HG03442 (cell line): ENCODE results near the gene ZNF581.
A peak's percentile ranks its signal among the peaks of the same experiment; 100 is the strongest.

Experiments used
- ATAC-seq: cut with Tn5 transposase; IDR thresholded peaks from one replicate; pipeline ENCODE4 v1.9.1; 2021; ENCODE audit warnings: mild to moderate bottlenecking, moderate library complexity; ENCODE audit not compliant: unreplicated experiment

ZNF581 gene

GRCh38 chr19:55611300-55611982, 32.0 kb upstream of the ZNF581 start:
- no peak for ATAC-seq

- ATAC-seq = no peak
Observed at GRCh38 chr19:55611983-55612645, 31.3 kb upstream of the ZNF581 start.

DNA sequence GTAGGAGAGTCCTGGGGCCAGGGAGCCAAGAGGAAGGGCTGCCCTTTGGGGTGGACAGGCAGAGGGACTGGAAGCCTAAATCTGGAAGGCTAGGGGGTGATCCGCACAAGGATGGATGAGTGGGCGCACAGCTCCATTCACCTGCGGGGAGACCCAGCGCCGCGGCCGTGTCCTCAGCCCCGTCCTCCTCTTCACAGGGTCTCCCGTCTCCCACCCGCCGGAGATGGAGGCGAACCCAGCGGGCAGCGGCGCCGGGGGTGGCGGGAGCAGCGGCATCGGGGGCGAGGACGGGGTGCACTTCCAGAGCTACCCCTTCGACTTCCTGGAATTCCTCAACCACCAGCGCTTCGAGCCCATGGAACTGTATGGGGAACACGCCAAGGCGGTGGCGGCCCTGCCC, 30.1 kb upstream of the ZNF581 start:
- ATAC-seq = no peak

DNA sequence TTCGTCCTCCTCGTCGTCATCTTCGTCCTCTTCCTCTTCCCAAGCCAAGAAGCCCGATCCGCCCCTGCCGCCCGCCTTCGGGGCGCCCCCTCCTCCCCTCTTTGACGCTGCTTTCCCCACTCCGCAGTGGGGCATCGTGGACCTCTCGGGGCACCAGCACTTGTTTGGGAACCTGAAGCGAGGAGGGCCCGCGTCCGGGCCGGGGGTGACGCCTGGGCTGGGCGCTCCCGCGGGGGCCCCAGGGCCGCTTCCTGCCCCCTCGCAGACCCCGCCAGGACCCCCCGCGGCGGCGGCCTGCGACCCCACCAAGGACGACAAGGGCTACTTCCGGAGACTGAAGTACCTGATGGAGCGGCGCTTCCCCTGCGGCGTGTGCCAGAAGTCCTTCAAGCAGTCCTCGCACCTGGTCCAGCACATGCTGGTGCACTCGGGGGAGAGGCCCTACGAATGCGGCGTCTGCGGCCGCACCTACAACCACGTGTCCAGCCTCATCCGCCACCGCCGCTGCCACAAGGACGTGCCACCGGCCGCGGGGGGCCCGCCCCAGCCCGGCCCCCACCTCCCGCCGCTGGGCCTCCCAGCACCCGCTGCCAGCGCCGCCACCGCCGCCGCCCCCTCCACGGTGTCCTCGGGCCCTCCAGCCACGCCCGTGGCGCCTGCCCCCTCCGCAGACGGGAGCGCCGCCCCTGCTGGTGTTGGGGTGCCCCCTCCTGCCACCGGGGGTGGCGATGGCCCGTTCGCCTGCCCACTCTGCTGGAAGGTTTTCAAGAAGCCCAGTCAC, 29.3 kb upstream of the ZNF581 start:
- no peak for ATAC-seq

DNA sequence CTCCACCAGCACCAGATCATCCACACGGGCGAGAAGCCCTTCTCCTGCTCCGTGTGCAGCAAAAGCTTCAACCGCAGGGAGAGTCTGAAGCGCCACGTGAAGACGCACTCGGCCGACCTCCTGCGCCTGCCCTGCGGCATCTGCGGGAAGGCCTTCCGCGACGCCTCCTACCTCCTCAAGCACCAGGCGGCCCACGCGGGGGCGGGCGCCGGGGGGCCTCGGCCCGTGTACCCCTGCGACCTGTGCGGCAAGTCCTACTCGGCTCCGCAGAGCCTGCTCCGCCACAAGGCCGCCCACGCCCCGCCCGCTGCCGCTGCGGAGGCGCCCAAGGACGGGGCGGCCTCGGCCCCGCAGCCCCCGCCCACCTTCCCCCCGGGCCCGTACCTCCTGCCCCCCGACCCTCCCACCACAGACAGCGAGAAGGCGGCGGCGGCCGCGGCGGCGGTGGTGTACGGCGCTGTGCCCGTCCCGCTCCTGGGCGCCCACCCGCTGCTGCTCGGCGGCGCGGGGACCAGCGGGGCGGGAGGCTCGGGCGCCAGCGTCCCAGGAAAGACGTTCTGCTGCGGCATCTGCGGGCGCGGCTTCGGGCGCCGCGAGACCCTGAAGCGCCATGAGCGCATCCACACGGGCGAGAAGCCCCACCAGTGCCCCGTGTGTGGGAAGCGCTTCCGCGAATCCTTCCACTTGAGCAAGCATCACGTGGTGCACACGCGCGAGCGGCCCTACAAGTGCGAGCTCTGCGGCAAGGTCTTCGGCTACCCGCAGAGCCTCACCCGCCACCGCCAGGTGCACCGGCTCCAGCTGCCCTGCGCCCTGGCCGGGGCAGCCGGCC, 28.5 kb upstream of the ZNF581 start:
- no peak for ATAC-seq

- ATAC-seq = no peak
Observed at GRCh38 chr19:55615543-55616394, 27.7 kb upstream of the ZNF581 start.

DNA sequence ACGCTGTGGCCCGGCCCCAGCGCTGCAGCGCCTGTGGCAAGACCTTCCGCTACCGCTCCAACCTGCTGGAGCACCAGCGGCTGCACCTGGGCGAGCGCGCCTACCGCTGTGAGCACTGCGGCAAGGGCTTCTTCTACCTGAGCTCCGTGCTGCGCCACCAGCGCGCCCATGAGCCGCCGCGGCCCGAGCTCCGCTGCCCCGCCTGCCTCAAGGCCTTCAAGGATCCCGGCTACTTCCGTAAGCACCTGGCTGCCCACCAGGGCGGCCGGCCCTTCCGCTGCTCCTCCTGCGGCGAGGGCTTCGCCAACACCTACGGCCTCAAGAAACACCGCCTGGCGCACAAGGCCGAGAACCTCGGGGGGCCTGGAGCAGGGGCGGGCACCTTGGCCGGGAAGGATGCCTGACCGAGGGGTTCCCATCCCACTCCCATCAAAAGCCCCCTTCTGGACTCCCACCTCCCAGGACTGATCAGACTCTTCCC, 27.0 kb upstream of the ZNF581 start:
- no peak for ATAC-seq

GRCh38 chr19:55617426-55617825, 26.0 kb upstream of the ZNF581 start:
- no peak for ATAC-seq

- ATAC-seq = no peak
Observed at GRCh38 chr19:55618426-55618825, 25.0 kb upstream of the ZNF581 start.

DNA sequence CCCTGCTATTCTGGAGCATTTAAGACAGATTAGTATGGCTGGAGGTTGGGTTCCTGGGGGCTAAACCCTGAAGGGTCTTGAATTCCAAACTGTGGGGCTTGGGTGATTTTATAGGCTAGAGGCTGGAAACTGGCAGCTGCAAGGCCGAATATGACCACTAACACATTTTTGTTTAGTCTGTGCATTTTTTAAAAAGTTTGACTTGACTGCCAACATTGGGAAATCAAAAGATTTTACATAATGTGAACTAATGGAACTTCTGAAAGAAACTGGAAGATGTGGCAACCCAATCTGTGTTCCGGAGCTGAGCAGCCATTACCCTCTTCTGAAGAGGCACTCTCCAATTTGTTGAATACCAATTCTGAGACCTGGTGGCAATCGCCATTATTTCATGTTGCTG, 24.2 kb upstream of the ZNF581 start:
- no peak for ATAC-seq

GRCh38 chr19:55620410-55621204, 22.8 kb upstream of the ZNF581 start:
- ATAC-seq = no peak

- no peak for ATAC-seq
Observed at GRCh38 chr19:55621205-55621672, 22.2 kb upstream of the ZNF581 start.

DNA sequence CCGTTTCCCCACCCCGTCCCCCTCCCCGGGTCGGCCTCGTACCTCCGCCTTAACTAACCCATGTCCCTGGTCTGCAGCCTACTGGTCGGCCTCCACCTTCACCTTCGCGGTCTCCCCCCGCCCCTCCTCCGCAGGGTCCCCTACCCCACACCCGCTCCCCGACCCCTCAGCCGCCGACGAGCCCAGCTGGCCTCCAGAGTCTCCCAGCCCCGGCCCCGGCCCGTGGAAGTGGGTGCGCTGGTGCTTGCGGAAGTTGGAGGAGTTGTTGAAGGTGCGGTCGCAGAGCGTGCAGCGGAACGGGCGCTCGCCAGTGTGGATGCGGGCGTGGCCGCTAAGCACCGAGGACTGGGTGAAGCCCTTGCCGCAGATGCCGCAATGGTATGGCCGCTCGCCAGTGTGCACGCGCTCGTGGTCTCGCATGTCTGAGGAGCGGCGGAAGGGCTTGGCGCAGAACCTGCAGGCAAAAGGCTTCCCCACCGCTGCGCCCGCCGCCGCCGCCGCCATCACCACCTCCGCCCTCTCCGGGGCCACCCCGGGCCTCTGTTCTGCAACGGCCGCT, 21.7 kb upstream of the ZNF581 start:
- ATAC-seq = no peak

- no peak for ATAC-seq
Observed at GRCh38 chr19:55622242-55622969, 21.0 kb upstream of the ZNF581 start.

DNA sequence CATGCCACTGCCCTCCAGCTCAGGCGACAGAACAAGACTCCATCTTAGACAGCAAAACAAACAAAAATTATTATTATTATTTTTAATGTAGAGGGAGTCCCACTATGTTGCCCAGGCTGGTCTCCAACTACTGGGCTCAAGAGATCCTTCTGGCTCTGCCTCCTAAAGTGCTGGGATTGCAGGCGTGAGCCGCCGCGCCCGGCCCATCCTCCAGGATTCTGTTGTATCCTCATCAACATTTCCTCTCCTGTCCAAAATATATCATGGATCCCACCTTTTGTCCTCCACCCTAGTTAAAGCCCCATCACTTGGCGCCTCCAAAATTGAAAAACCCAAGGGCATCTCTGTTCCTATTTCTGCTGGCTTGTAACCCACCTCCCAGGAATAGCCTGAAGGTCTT, 20.3 kb upstream of the ZNF581 start:
- no peak for ATAC-seq

DNA sequence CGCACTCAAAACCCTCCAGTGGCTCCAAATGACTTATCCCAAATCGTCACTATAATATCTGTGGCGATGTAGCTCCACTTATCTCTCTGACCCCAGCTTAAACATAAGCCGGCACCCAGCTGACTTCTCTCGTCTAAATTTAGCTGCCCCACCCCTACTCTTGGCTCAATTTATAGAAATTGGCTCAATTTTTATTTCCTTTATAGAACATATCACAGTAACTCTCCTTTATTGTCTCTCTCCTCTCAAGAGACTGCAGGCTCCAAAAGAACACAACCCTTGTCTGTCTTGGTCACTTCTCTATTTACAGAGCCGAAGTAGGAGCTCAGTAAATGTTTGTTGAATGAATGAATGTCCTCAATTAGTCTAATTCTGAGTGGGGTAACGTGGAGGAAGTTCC, 19.9 kb upstream of the ZNF581 start:
- ATAC-seq = no peak

- peak; percentile 61 for ATAC-seq
Observed at GRCh38 chr19:55624109-55625003, 19.1 kb upstream of the ZNF581 start, which contains the start of gene ZNF784. TSS of gene ZNF784 (minus strand) at chr19:55624566. CDS start at chr19:55624561, 5 bp downstream.
